ENCODE measurements around the gene HOXA11.
A peak's percentile ranks its signal among the peaks of the same experiment; 100 is the strongest.

The HOXA11 gene

DNA sequence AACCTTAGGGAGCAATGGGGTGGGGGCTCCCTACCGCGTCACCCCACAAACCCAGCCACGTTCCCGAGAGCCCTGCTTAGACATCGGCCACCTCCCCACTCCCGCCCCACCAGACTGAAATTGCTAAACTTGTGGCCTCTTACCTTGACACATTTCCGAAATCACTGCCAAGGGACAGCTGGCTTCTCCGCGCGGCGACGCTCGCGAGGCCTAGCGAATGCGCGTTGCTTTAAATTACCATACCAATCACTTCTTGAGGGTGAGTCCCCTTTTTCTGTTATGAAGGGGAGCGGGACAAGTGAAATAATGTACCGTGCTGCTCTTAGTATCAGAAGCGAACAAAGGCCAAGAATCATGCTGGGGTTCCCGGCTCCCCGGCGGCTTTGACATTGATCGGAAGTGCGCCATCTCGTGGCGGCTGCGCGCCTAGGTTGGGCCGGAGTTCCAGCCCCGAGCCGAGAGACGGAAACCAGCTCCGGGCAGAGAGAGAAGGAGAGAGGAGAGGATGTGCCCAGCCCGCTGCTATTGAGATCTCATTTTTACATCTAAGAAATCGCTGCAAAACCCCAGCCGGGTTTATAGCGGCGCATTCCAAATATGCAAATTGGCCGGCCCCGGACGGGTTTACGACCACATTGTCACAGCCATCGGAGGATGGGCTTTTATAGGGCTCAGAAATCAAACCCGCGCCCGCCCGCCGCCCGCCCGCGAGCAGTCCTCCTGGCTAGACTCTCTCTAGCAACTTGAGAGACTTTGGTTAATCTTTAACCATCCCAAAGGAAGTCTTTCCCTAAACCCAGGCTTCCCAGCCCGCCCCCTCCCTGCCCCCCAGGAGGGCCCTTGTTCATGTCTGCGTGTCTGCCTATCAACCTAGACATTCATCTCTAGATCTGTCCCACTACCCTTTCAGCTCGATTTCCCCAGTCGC, 5.3 kb downstream of the HOXA11 start:
- peak; percentile 61 for DNase-seq

DNA sequence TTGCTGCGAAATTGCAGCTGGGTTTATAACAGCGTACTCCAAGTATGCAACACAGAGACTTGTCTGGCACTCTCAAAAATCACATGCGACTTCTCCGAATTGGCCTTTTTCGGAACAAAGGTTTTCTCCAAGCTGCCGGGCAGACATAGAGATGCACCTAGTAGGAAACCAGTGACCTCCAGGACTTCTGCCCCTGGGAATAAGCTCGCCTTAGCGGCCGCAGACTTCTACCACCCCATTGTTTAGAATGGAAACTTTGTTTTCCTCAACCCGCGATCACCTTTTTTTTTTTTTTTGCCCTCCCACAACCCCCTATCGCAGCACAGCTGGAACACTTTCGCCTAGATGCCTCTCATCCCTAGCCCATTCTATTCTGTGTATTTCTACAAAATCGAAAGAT, 6.0 kb downstream of the HOXA11 start:
- no peak for DNase-seq

DNA sequence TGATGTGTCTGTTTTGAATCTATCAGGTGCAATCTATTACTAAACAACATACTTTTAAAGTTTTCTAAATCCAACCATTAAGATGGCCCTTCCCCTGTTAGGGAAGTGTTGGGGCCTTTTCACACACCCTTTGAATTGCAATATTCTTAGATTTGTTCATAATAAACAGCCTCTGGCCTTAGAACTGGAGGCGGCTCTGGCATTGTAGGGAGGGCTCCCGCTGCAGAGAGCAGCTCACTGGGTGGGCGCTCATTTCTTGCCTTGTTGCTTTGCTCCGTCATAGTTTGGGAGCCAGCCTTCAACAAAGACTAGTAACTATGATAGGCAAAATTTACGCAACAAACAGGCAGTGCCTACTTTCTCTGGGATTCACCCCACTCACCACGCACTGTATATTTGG, 6.7 kb downstream of the HOXA11 start:
- no peak for DNase-seq

DNA sequence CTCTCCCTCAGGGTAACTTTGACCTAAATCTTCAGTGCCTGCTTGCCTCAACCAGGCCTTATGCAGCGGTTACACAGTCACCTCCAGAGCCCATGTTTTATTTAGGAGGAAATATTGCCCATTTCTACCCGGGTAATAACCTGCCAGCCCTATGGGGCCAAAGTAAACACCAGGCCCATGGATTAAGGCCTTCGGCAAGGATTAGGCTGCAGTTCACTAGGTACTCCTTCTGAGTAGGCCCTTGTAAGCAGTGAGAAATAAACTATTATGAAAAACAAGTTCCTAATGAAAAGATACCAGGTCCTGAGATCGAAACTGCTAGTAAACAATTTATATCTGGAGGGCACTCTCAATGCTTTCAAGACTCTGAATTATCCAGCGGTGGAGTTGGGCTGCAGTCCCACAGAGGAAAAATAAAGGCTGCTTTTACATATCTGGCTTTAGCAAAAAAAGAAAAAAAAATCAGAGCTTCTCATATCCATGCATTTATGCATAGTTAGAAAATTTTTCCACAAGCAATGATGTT, 7.2 kb downstream of the HOXA11 start:
- DNase-seq, result no peak

DNA sequence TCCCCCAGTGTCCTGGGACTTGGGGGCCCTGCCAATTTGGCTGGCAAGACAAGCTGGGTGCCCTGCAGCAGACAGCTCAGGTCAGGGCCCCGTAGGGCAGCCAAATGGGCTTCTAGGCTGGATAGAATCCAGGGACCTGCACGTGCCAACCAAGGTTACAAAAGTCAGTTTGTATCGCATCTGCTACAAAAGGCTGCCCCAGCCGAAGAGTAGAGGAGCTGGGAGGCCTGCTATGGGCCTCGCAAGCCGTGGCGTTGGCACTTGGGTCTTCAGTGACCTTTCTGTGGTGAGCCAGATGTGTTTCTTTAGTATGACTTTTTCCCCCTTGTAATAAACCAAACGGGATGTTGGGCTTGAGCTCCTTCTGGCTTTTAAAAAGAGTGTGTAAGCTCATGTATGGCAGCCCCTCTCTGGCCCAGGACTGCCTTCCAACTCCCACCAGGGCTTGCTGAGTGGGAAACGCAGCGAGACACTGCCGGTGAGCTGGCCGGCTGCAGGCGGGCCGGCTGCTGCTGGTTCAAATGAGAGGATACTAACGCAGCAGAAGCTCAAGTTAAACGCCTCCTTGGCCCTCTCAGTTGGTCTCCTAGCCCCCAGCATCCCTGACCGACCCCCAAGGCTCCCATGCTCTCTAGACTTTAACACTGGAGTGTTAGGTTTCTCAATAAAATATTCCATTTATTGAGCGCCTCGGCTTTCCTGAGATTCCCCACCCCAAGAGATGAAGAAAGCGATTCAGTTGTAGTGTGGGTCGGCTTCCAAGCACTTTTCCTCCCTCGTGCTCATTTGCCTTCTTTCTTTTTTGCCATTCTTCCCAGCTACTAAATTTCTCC, 7.9 kb downstream of the HOXA11 start:
- DNase-seq, result no peak

DNA sequence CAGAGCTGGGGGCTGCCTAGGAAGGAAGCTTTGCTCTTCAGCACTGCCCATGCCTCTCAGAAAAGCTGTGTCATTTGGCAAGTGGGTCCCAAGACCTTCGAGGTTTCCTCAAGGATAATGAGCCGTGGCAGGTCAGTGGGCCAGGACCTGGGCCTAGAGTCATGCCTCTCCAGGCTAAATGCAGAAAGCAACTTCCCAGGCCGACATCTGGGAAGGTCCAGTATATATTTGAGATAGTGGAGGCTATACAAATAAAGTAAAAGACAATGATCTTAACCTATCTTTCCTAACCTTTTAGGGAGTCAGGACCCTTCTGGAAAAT, 8.5 kb downstream of the HOXA11 start:
- no peak for DNase-seq

DNA sequence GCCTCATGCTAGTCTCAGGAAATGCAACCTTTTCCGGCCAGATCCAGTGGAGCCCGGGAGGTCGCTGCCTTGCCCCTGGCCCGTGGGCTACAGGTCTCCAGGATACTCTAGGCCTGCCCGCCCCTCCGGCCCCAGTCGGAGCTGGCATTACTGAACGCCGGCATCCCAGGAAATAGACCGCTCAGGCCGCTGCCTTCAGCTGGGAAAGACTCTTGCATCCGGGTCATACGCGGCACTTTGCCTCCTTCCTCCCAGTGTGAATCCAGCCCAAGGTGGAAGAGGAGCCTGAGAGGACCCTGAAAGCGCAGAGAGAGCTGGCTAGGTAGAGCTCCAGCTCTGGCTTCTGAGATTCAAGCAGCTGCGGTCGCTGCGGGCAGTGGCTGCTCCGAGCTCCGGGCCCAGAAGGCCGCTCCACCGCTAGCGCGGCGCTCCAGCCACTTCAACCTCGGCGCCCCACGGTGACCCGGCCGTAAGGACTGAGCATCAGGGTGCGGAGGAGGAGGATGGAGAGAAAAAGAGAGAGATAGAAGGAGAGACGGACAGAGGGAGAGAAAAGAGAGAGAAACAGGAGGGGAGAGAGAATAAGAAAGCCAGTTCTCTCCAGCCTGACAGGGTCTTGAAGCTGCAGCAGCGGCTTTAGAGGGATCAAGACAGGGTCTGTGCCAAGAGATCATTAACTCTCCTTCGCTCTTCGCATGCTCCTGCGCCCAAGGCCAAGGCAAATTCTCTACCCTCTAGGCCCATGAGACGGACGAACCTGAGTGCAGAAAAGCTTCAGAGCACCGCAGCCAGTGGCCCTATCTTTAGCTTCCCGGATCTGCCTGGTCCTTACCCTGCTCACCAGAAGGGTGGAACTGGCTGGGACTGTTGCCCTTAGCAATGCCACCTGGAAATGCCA, 9.2 kb downstream of the HOXA11 start:
- DNase-seq, result no peak

DNA sequence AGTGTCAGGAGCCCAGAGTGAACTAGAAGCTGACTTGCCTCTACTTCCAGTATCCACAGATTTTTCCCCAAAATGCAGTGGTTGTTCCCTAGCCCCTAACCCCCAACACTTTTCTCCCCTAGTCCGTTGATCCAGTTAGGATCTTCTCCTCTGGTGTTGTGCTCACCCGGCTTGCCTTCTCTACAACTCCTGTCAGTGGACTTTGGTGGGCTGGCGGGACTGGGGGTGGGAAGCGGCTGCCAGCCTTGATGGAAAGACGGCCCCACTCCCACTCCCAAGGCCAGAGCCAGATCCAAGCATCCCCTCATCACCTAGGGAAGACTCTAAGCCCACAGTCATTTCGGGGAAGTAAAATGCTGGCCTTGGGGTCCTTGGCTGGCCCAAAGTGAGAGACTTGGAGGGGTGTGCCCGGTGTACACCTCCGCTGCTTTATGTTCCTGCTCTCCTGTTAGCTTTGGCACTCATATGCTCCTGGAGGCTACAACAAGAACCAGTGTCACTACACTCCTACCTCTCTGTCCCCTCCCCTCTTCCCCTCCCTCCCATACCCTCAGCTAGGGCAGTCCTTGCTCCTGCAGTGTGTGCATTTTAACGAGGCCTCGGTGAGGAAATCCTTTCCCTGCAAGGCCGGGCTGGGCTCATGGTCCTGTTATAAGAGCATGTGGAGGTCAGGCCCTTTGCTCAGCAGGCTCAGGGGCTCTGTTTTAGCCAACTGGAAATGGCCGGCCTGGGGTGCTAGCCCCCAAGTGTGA, 10.0 kb downstream of the HOXA11 start:
- no peak for DNase-seq

DNA sequence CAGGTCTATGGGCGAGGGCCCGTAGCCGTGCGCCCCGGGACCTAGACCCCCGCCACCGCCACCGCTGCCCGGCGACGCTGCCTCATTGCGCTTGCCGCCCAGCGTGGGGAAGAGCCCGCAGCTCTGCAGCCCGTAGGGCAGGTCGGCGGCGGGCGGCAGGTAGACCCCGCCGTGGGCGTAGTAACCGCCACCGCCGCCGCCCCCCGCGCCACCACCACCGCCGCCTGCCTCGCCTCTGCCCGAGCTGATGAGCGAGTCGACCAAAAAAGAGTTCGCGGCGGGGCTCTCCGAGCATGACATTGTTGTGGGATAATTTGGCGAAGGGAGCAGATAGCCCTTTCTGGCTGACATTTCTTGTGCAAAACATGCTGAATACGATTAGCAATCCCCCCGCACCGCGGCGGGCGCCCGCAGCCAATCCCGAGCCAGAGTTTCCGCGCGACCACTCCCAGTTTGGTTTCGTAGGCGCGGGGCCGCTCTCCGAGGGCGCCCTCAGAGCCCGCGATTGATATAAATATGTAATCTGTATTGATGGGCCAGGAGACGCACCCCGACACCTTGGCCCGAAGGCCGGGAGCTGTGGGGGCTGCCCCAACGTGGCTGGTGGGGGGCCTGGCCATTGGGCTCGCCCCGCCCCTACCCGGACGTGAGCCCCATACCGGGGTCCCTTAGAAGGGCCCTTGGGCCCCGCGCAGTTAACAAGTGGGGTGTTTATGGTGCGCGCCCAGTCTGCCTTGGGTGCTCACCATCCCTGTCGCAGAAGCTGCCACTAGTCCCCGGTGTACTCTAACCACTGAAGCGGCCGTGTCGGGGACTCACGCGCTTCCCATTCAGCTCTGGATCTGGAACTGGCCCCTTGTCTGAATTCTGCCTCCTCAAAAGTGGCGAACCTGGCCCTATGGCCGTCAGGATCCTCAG, 10.8 kb downstream of the HOXA11 start, which contains the start of gene HOXA10:
TSS of gene HOXA10 (minus strand) at position 365 of the 918 bp plus-strand sequence. CDS start at position 351, 14 bp downstream.
- DNase-seq, result no peak

DNA sequence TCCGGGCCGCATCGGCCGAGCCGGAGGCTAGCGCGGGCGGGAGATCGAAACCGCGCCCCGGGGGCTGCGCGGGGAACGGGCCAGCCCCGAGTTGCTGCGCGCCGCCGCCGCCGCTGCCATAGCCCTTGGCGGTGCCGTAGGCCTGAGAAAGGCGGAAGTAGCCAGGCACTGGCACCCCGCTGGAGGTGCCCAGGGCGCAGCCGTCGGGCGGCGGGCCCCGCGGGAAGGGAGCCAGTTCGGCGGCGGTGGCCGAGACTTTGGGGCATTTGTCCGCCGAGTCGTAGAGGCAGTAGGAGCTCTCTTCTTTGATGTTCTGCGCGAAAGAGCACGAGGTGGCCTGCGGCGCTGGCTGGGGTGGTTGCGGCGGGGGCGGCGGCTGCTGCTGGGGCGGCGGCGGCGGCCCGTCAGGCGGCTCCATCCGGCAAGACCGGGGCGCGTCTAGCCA, 11.5 kb downstream of the HOXA11 start:
- no peak for DNase-seq

DNA sequence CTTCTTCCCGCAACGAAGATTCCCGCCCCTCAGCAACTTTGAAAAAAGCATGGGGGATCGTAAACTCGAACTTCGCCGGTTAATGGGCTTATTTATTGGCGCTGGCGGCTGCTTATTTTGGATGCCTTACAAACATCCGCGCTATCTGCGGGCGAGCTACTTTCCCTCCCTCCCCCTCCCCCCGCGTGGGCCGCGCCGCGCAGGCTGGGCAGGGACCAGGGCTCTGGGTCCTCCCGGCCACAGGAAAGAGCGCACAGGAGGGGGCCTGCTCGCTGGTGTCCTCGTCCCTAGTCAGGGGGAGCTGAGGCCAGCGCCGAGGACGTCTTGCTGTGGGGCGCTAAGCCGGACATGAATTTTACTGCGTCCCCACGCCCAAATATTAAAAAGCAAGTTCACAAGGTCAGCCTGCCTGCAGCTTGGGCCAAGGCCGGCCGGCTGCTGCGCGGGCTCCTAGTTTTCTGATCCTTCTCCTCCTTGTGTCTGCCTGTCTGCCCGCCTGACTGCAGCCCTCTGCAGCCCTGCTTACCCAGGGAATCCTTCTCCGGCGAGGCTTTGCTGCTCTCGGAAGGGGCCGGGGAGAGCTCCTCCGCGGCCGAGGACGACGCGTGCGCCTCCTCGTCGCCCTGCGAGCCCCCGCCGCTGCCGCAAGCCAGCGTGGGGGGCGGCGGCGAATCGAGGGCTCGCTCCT, 12.1 kb downstream of the HOXA11 start:
- DNase-seq, result no peak

DNA sequence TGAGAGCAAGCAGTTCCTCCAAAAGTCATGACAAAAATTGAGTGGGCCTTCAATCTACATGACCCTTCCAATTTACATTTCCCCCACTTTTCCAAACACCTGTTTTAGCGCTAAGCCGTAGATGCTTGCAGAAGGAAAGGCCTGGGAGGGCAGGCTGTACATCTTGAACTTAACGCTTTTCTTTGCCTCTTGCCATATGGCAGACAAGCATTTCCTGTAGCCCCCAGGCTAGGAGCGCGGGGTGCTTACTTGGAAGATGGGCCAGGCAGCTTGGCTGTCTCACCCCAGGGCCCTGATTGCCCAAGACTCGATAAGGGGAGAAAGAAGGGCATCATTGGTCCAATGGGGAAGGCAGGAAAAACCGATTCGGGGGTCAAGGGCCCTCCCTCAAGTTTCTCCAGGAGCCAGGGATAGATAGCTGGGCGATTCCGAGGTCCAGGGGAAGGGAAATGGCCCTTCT, 12.7 kb downstream of the HOXA11 start:
- DNase-seq, result no peak

DNA sequence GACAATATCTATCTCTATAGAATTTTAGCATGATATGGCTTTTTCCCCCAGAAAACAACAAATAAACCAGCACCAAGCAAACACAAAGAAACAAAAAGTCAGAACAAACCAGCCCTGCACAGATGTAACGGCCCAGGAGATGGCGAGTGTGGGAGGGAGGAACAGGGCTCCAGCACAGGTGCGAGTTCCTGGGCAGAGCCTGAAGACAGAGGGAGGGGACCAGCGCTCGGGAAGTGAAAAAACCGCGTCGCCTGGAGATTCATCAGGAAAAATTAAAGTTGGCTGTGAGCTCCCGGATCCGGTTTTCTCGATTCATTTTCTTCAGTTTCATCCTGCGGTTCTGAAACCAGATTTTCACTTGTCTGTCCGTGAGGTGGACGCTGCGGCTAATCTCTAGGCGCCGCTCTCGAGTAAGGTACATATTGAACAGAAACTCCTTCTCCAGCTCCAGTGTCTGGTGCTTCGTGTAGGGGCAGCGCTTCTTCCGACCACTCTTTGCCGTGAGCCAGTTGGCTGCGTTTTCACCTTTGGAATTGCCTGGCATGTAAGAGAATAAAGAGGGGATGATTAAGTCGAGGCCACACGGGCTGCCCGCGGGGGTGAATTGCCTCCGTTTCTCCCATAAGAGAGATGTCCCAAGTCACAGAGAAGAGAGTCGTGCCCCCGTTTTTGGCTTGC, 13.3 kb downstream of the HOXA11 start:
- DNase-seq, result no peak

DNA sequence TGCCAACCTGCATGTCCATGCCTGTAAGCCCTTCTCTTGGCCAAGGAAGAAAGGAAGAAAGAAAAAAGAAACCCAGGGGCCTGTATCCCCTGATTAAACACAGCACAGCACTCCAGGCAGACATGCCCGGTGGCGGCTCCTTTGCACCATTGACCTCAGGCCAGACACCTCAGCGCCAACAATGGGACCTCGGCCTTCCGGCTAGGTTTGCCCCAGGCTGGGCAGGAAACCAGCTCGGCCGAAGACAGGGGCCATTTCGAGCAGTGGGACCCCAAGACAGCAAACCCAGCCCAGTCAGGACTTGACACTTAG, 13.8 kb downstream of the HOXA11 start:
- no peak for DNase-seq

DNA sequence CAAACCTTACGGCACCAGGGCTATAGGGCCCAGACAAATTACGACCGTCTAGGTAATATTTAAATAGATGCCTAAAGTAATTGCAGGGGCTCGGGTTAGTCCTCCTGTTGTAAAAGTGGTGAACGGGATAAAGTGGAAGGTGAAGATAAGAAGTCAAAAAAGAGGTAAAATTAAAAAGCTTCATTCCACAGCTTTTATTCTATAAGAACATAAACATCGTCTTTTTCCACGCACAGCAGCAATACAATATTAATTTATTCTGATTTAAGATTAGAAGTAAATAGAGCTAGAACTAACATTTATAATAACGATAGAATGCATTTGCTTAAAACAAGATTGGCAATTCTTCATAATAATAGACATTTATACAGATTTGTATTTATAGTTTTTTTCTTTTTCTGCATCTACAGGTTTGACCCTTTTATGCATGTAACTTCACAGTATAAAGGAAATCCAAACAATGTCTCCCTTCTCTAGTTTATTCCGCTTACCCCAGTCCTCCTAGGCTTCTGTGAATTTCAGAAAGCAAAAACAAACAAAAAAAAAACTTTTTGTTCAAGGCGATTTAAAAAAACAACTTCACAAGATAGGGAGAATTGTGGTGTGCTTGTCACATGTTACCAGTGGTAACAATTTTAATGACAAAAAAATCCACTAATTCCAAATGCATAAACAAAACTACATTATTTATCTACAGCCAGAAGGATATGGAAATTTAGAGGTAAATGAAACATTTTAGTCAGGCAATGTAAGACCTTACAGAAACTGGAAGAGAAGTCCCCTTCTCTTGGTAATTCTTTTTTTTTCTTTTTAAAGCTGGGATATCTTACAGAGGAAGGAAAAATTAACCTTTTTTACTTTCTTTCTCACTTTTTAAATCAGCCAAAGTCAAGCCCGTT, 14.4 kb downstream of the HOXA11 start:
- no peak for DNase-seq

DNA sequence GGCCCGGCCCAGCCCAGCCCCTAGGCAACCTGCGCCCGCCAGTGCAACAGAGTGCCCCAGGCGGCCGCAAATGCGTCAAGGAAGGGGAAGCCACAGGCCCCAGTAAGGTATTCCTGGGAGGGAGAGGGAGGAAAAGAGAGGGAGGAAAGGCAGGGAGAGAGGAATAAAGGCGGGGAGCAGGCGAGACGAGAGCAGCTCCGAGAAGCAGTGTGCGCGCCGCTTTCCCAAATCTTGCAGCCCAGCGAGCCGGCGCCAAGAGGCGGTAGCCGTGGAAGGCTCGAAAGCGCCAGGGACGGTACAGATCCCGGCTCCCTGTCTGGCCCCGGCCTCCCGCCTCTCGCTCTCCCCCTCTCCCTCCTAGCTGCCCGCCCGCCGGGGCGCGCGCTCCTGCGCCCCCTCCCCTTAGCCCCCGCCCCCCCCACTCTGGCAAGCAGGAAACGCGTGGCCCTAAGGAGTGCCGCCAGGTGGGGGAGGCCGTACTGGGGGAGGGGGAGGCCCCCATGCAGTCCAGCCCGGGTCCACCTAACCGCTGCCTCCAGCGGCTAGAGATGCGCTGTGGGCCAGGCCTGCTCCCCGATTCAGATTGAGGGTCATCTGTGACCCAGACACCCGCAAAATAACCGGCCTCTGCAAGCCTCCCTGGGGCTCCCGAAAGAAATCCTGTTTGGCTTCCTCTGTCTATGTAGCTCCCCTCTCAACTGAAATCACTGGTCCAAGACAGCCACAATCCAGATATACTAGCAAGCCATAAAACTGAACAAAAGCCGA, 15.2 kb downstream of the HOXA11 start:
- DNase-seq, result no peak

DNA sequence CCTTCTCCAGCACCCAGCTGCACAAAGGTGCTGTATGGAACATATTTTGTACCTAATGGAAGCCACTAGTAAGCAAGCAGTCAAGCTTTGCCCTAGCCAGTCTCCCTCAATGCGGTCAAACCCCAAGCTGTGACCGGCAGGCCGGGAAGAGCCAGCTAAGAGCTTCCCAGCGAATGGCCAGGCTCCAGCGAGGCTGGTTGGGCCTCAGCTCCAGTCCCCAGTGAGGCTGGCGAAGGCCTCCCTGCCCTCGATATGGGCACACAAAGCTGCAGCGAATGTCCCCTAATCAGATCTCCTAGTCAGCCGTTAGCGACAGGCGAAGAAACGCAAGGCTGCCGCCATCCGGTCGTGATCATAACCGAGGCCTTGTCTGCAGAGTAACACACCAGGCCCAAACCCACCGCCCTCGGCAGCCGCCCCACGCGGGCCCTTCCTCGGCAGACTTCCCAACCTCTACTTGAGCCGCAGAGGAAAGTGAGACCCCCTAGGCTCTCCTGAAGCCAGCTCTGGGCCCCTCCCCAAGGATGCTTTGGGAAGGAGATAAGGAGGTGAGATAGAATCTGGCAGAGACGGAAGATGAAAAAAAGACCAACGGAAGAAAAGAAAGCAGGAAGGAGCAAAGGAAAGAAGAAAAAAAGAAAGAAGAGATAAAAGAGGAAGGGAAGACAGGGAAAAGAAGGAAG, 16.6 kb downstream of the HOXA11 start:
- peak; percentile 39 for DNase-seq

All from activated CD4-positive, alpha-beta T cell treated with anti-CD3 and anti-CD28 coated beads, Interleukin-10, Interleukin-2, amounts not matched to agents 100 ng/mL and 50 ng/mL, durations not matched to agents 16 hours and 8 hours (primary cell).